ENCODE measurements around the gene BCL2.

BCL2 gene

GRCh38 chr18:63082366-63083019, 237.1 kb downstream of the BCL2 start:
- no peak for DNase-seq

- DNase-seq, result peak; percentile 50 to 72
Measured at GRCh38 chr18:63079114-63079513, 240.5 kb downstream of the BCL2 start.

DNA sequence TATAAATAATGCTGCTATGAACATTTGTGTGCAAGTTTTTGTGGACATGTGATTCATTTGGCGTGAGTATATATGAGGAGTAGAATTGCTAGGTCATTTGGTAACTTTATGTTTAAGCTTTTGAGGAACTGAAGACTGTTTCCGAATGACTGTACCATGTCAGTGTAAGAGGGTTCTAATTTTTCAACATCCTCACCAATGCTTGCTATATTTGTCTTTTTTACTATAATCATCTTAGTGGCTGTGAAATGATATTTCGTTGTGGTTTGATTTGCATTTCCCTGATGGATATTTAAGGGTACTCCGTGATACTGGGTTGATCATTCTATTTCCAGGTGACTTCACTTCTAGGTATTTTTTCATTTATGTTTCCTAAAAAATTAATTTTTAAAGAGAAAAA, 241.1 kb downstream of the BCL2 start:
- peak; percentile 67 to 90 for DNase-seq

DNA sequence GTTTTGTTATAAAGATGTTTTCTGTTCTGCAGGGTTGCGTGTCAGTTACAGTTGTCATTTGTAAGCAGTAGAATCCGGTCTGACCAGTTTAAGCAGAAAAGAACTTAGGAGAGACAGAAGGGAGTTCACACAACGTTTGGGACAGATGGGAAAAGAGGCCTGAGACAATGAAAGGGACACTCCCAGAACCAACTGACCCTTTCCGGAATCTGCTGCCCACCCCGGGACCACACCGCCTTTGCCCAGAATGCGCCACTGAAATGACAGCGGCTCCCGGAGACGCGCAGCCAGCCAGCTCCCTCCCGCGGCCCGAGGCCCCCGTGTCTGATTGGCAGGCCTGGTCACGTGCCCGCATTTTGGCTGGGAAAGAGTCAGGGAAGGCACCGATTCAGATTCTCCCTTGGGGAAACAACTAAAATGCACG, 244.6 kb downstream of the BCL2 start:
- DNase-seq, result peak; percentile 70 to 75

DNA sequence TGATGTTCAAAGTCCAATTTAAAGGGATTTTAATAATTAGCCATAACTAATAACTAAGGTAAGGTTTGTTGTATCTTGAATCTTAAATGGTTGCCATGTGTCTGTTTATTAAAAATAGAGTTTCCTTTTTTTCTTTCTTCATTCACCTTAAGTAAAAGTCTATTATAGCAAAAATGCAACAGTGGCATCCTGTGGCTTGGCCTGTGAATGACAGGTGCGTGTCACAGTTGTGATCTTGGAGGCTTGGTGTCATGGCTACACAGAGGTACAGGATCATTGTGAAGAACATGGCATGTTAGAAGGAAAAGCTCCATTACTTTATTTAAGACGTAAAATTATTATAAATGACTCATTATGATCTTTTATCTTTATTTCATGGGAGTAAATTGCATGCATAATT, 246.1 kb downstream of the BCL2 start:
- no peak for DNase-seq
